ENCODE data around the gene ANKRD28.

GRCh38 chr3:15638193-15638890 is 159.4 kb downstream of the ANKRD28 start:
- TF ChIP-seq CTCF (conservative IDR thresholded peaks at IDR 0.05; ENCODE audit: low read length) (no peak), EZH2phosphoT487 (IDR thresholded peaks at IDR 0.05; ENCODE audit: borderline replicate concordance) (no peak)
